Upper lobe of right lung (tissue), 1 donor: ENCODE data around the gene ACD. TPM values are rescaled to one million over a fixed set of nuclear protein-coding genes. Genes with fewer than 3 reads are reported as not detected.

ENCODE experiments used
- ATAC-seq: fragments of 200-7000 bp; cut with Tn5 transposase; one replicate; pipeline ENCODE4 v1.9.1; 2020; ENCODE audit warnings: mild to moderate bottlenecking, moderate library complexity
- DNase-seq: peaks from one replicate; pipeline ENCODE4 v3.0.0-alpha.2; 2020
- H3K27ac ChIP-seq: fragments of 200-600 bp; one replicate; pipeline ENCODE4 v1.8.0; 2022
- H3K27me3 ChIP-seq: fragments of 200-600 bp; one replicate; pipeline ENCODE4 v1.8.0; 2022; ENCODE audit warnings: mild to moderate bottlenecking
- H3K36me3 ChIP-seq: fragments of 200-600 bp; one replicate; pipeline ENCODE4 v1.8.0; 2022
- H3K4me1 ChIP-seq: fragments of 200-600 bp; one replicate; pipeline ENCODE4 v1.8.0; 2022
- H3K4me3 ChIP-seq: fragments of 200-600 bp; one replicate; pipeline ENCODE4 v1.8.0; 2022; ENCODE audit warnings: mild to moderate bottlenecking
- H3K9me3 ChIP-seq: fragments of 200-600 bp; one replicate; pipeline ENCODE4 v1.8.0; 2022
- intact Hi-C: fragments of 100-400 bp; cut with DNase I; formaldehyde crosslinking; loops from one replicate; pipeline ENCODE4 v1.11.0; 2022
- total RNA-seq: library from RNA; stranded (reverse); fragmentation: NEBNext Ultra II Directional; extraction: Animal tissue kit (Norgen Biotek cat#: 25700); gene quantifications from one replicate; pipeline ENCODE4 v1.2.1, GENCODE V29; 2021
- TF ChIP-seq, protein P1 (sequence below): fragments of 200-600 bp; IDR thresholded peaks from one replicate; pipeline ENCODE4 v1.8.0; 2022; ENCODE audit warnings: antibody characterized with exemption
- donor health status: DM: no; HTN: yes; CAD: no; lungs with severe emphysema.

Gene ACD
- total RNA-seq, 1 donor from 2014 or later = 14.3 TPM

DNA sequence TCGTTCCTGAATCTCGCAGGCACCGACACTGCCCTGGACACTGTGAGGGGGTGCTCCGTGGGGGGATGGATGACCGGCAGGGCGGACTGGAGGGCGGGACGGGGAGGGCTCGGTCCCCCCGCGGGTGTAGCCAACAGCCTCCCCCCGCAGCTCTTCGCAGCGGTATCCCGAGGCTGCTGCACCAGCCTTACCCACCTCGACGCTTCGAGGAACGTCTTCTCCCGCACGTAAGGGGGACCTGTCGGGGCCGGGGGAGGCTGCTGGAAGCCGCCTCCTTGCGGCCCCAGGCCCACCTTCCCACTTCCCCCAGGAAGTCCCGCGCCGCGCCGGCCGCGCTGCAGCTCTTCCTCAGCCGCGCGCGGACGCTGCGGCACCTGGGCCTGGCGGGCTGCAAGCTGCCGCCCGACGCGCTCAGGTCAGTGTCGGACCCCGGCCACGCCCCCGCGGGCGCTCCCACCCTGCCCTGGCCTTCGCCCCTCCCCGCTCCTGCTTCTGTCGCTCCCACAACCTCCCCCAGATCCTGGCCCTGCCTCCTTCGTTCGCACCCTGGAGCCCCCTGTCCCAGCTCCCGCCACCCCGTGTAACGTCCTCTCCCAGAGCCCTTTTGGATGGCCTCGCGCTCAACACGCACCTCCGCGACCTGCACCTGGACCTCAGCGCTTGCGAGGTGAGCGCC, 11.8 kb downstream of the ACD start:
- DNase-seq = no peak
- intact Hi-C loops = no loop called here
- Histone ChIP-seq H3K27me3 (peaks cover 35% of the 10 kb centered on the region), H3K36me3 (no peaks in the 10 kb centered on the region), H3K27ac (no peak overlapping the region), H3K9me3 (no peaks in the 10 kb centered on the region), H3K4me1 (peaks cover 5% of the 10 kb centered on the region), H3K4me3 (no peak overlapping the region)
- ATAC-seq = no peak
- TF ChIP-seq, protein P1, sequence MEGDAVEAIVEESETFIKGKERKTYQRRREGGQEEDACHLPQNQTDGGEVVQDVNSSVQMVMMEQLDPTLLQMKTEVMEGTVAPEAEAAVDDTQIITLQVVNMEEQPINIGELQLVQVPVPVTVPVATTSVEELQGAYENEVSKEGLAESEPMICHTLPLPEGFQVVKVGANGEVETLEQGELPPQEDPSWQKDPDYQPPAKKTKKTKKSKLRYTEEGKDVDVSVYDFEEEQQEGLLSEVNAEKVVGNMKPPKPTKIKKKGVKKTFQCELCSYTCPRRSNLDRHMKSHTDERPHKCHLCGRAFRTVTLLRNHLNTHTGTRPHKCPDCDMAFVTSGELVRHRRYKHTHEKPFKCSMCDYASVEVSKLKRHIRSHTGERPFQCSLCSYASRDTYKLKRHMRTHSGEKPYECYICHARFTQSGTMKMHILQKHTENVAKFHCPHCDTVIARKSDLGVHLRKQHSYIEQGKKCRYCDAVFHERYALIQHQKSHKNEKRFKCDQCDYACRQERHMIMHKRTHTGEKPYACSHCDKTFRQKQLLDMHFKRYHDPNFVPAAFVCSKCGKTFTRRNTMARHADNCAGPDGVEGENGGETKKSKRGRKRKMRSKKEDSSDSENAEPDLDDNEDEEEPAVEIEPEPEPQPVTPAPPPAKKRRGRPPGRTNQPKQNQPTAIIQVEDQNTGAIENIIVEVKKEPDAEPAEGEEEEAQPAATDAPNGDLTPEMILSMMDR = no peak

DNA sequence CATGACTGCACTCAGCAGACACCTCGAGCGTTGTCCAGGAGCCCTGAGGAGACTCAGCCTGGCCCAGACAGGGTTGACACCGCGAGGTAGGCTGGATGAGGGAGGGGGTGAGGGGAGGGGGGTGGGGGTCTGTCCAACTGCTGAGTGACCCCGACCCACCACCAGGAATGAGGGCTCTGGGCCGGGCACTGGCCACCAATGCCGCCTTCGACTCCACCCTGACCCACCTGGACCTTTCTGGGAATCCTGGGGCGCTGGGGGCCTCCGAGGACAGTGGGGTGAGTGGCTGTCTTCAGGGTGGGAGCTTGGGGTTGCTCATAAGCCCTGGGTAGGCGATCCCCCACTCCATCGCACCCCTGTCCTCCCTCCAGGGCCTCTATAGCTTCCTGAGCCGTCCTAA, 12.4 kb downstream of the ACD start:
- intact Hi-C loops = no loop called here
- TF ChIP-seq, protein P1 = no peak
- DNase-seq (no peak), ATAC-seq (no peak)
- Histone ChIP-seq H3K4me1 (peaks cover 4% of the 10 kb centered on the region), H3K4me3 (no peak overlapping the region), H3K27ac (no peak overlapping the region), H3K9me3 (no peaks in the 10 kb centered on the region), H3K36me3 (no peaks in the 10 kb centered on the region), H3K27me3 (peaks cover 33% of the 10 kb centered on the region)

DNA sequence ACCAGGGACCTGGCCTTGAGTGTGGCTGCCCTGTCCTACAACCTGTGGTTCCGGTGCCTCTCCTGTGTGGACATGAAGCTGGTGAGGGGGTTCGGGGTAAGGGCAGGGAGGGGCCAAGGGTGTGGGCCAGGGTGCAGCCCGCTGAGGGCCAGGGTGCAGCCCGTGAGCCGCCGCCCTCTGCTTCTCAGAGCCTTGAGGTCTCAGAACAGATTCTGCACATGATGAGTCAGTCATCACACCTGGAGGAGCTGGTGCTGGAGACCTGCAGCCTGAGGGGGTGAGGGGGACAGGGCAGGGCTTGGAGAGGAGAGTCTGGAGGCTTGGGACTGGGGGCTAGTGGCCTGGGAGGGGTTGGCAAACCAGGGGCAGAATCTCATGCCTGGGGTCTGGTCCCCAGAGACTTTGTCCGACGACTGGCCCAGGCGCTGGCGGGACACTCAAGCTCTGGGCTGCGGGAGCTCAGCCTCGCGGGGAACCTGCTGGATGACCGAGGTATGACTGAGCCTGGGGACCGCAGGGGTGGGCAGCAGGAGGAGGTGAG, 12.9 kb downstream of the ACD start:
- TF ChIP-seq, protein P1 = no peak
- H3K36me3 ChIP-seq = no peaks in the 10 kb centered on the region
- H3K4me3 ChIP-seq = no peak overlapping the region
- intact Hi-C loops = no loop called here
- DNase-seq (no peak), ATAC-seq (no peak)
- no peaks in the 10 kb centered on the region for H3K9me3 ChIP-seq
- peaks cover 33% of the 10 kb centered on the region for H3K27me3 ChIP-seq
- no peak overlapping the region for H3K27ac ChIP-seq
- peaks cover 5% of the 10 kb centered on the region for H3K4me1 ChIP-seq

DNA sequence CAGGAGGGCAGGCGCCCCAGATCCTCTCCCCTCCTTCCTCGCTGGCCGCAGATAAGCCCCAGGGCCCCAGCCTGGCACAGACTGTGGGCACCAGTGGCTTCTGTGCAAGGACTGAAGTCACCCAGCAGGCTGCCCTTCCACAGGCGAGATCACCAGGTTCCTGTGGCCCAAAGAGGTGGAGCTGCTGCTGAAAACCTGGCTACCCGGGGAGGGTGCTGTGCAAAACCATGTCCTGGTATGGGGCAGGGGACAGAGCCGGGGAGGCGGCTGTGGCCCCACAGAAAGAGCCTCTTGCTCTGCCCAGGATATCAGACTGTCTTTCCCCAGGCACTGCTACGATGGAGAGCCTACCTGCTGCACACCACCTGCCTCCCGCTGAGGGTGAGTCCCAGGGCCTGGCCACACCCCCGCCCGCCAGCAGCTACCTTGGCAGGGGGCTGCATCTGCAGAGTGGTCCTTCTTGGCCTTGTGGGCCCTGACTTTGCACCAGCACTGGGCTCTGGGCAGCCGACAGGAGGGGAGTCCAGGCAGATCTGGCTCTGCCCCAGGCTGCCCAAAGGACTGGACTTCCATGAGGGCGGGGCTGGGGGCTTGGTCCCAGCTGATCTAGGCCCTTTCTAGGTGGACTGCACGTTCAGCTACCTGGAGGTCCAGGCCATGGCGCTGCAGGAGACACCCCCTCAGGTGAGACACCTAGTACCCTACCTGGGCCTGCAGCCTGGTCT, 14.5 kb downstream of the ACD start:
- peaks cover 7% of the 10 kb centered on the region for H3K4me1 ChIP-seq
- H3K27me3 ChIP-seq = peaks cover 26% of the 10 kb centered on the region
- ATAC-seq (no peak), DNase-seq (no peak)
- no peaks in the 10 kb centered on the region for H3K9me3 ChIP-seq
- peak overlapping the region; percentile 58 for H3K27ac ChIP-seq
- TF ChIP-seq, protein P1 = no peak
- peak overlapping the region; percentile 42 for H3K4me3 ChIP-seq
- H3K36me3 ChIP-seq = no peaks in the 10 kb centered on the region
- intact Hi-C loops = no loop called here

DNA sequence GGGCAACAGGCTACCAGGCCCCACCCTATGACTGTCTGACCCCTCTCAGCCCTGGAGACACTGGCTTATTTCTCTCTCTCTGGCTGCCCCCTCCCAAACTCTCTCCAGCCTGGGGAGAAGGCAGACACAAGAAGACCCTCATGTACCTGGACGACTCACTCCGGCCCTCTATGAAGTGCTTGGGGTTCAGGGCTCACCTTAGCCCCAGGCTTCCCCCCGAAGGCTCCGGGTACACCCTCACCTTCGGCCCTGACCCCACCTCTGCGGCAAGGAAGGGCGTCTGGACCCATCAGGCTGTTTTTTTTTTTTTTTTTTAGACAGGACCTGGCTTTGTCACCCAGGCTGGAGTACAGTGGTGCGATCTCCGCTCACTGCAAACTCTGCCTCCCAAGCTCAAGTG, 16.0 kb downstream of the ACD start:
- no peak for DNase-seq
- H3K9me3 ChIP-seq = no peaks in the 10 kb centered on the region
- peaks cover 7% of the 10 kb centered on the region for H3K4me1 ChIP-seq
- H3K27ac ChIP-seq = no peak overlapping the region
- H3K4me3 ChIP-seq = no peak overlapping the region
- intact Hi-C loops = no loop called here
- TF ChIP-seq, protein P1 = no peak
- H3K36me3 ChIP-seq = peaks cover 2% of the 10 kb centered on the region
- no peak for ATAC-seq
- peaks cover 15% of the 10 kb centered on the region for H3K27me3 ChIP-seq
